Right lobe of liver (tissue), 6 donors: ENCODE measurements around the gene WDHD1. TPM values are rescaled to one million over a fixed set of nuclear protein-coding genes. Genes with fewer than 3 reads are reported as not detected.
"Not testable (repeated sequence)": the region's sequence is repeated elsewhere in the genome, so short reads cannot be mapped to it uniquely, and the experiment has no call there.

Source experiments
- ATAC-seq, 4 donors: fragments of 200-7000 bp; cut with Tn5 transposase; one replicate each; pipeline ENCODE4 v1.9.1; 2020; ENCODE audit warnings: mild to moderate bottlenecking in 4 of 4, moderate library complexity in 4 of 4
- DNase-seq, 3 donors: peaks; one replicate each; pipeline ENCODE4 v3.0.0-alpha.2; 2020
- H3K27ac ChIP-seq, 3 donors: fragments of 200-600 bp; one replicate each; pipeline ENCODE4 v1.8.0; 2022
- H3K27me3 ChIP-seq, 2 donors: fragments of 200-600 bp; one replicate each; pipeline ENCODE4 v1.8.0; 2022
- H3K36me3 ChIP-seq, 4 donors: fragments of 200-600 bp; sonication (generic) in 1 of 4; one replicate each; pipeline versions ENCODE4 v1.5.1 to v1.8.0; 2017 to 2022; ENCODE audit warnings: control low read depth in 1 of 4
- H3K4me1 ChIP-seq, 4 donors: fragments of 200-600 bp; sonication (generic) in 1 of 4; one replicate each; pipeline versions ENCODE4 v1.5.1 to v1.8.0; 2017 to 2022; ENCODE audit warnings: control low read depth in 1 of 4
- H3K4me3 ChIP-seq, 3 donors: fragments of 200-600 bp; one replicate each; pipeline ENCODE4 v1.8.0; 2022
- H3K9me3 ChIP-seq, 4 donors: fragments of 200-600 bp; sonication (generic) in 1 of 4; one replicate each; pipeline versions ENCODE4 v1.5.1 to v1.8.0; 2017 to 2022; ENCODE audit warnings: control low read depth in 1 of 4
- CTCF ChIP-seq, 4 donors: fragments of 200-600 bp in 3 of 4; fragments of 450-650 bp in 1 of 4; IDR thresholded peaks; one replicate each; pipeline versions ENCODE4 v1.5.1 to v1.8.0; 2016 to 2022; ENCODE audit warnings: antibody characterized with exemption in 4 of 4, mild to moderate bottlenecking in 2 of 4
- POLR2A ChIP-seq: fragments of 450-650 bp; IDR thresholded peaks from one replicate; pipeline ENCODE4 v1.6.1; 2017; ENCODE audit warnings: antibody characterized with exemption, mild to moderate bottlenecking
- WGBS: methylation state at CpG from one replicate; pipeline ENCODE4 v1.1.6; 2018; ENCODE audit warnings: low coverage, low lambda C conversion rate; ENCODE audit not compliant: insufficient coverage; ENCODE audit errors: missing lambda C conversion rate; 5-methylcytosine and 5-hydroxymethylcytosine counted together
- intact Hi-C, 2 donors: fragments of 100-400 bp; cut with DNase I; formaldehyde crosslinking; loops; one replicate each; pipeline versions ENCODE4 v1.11.2 to v1.14.1; 2022
- total RNA-seq, 6 experiments: library from RNA; depleted of rRNA in 2 of 6; stranded (reverse); fragments of >200 nt in 2 of 6; fragmentation: NEBNext Ultra II Directional in 3 of 6; extraction: Animal tissue kit (Norgen Biotek cat#: 25700) in 3 of 6; gene quantifications; one replicate each; pipeline versions ENCODE4 v1.1.0 to v1.2.4, GENCODE V29; 2016 to 2023
- donor health status: DM: no; HTN: yes; CAD: no.
- donor health status: DM: no; HTN: no; CAD: no.
- donor health status: DM: no; HTN: no; CAD: no.
- donor health status: DM: no; HTN: yes; CAD: no.
- donor health status: DM: no; HTN: yes; CAD: no.

WDHD1 gene
- total RNA-seq, 6 experiments from 2014 or later, result 0.53 to 2.6 (median 1.3) TPM

- TF ChIP-seq CTCF (IDR thresholded peaks at IDR 0.05) (no peak), POLR2A (no peak)
- WGBS, result 73% methylated on average over 5 of the region's 5 CpGs
- intact Hi-C loops, result no loop called here
- H3K27me3 ChIP-seq, result no peaks in the 10 kb centered on the region
- H3K4me3 ChIP-seq, result no peak overlapping the region
- no peak overlapping the region for H3K27ac ChIP-seq
- H3K36me3 ChIP-seq, result peaks cover 0 to 10% (median 0%) of the 10 kb centered on the region in 4 donors
- H3K4me1 ChIP-seq, result no peaks in the 10 kb centered on the region
- ATAC-seq, result no peak
- DNase-seq, result no peak
- H3K9me3 ChIP-seq, result no peaks in the 10 kb centered on the region
Measured at GRCh38 chr14:55043528-55043927, 16.6 kb upstream of the WDHD1 start.

GRCh38 chr14:55038708-55039107 lies 11.8 kb upstream of the WDHD1 start:
- Histone ChIP-seq H3K27ac (no peak overlapping the region), H3K9me3 (no peaks in the 10 kb centered on the region), H3K36me3 (peaks cover 0 to 9% (median 0%) of the 10 kb centered on the region in 4 donors), H3K4me1 (no peaks in the 10 kb centered on the region), H3K27me3 (no peaks in the 10 kb centered on the region), H3K4me3 (no peak overlapping the region)
- TF ChIP-seq POLR2A, result no peak
- TF ChIP-seq CTCF (IDR thresholded peaks at IDR 0.05), result no peak
- intact Hi-C loops, result no loop called here
- ATAC-seq (no peak), DNase-seq (no peak)

GRCh38 chr14:55037995-55038394 lies 11.1 kb upstream of the WDHD1 start:
- ATAC-seq, H3K27ac ChIP-seq, intact Hi-C loops, H3K4me3 ChIP-seq, DNase-seq, H3K36me3 ChIP-seq, H3K9me3 ChIP-seq, H3K4me1 ChIP-seq, H3K27me3 ChIP-seq: not testable (repeated sequence)

GRCh38 chr14:55031190-55031589 lies 4.3 kb upstream of the WDHD1 start:
- 29% methylated on average over 2 of the region's 2 CpGs for WGBS
- intact Hi-C loops, result no loop called here
- H3K27ac ChIP-seq, result no peak overlapping the region
- no peak for TF ChIP-seq CTCF (IDR thresholded peaks at IDR 0.05)
- TF ChIP-seq POLR2A, result no peak
- H3K27me3 ChIP-seq, result no peaks in the 10 kb centered on the region
- no peaks in the 10 kb centered on the region for H3K36me3 ChIP-seq
- H3K4me3 ChIP-seq, result no peak overlapping the region
- DNase-seq, result no peak
- peaks cover 0 to 15% (median 3%) of the 10 kb centered on the region in 4 donors for H3K4me1 ChIP-seq
- no peak for ATAC-seq
- H3K9me3 ChIP-seq, result no peaks in the 10 kb centered on the region

GRCh38 chr14:55028476-55028875 lies 1.6 kb upstream of the WDHD1 start:
- H3K9me3 ChIP-seq, result no peaks in the 10 kb centered on the region
- WGBS, result 72% methylated on average over 4 of the region's 4 CpGs

More at GRCh38 chr14:55028476-55028875, 1.6 kb upstream of the WDHD1 start:
- Histone ChIP-seq H3K27me3 (no peaks in the 10 kb centered on the region), H3K36me3 (no peaks in the 10 kb centered on the region), H3K27ac (no peak overlapping the region), H3K4me1 (peaks cover 0 to 15% (median 3%) of the 10 kb centered on the region in 4 donors), H3K4me3 (no peak overlapping the region)
- TF ChIP-seq CTCF (IDR thresholded peaks at IDR 0.05), result no peak
- TF ChIP-seq POLR2A, result no peak
- DNase-seq, result no peak
- ATAC-seq, result no peak
- intact Hi-C loops, result no loop called here
